IPS DF 6.9 (cell line): Measurements from ENCODE around the gene GJA3.

Experiments used
- DNase-seq: peaks from one replicate; pipeline ENCODE4 v3.0.0-alpha.2; 2013; ENCODE audit warnings: low read depth, low spot score
- H3K27ac ChIP-seq: one replicate; pipeline ENCODE4 v1.5.1; 2013; ENCODE audit warnings: low read length, control low read depth
- H3K27me3 ChIP-seq: 2 replicates; pipeline ENCODE4 v1.6.1; 2013; ENCODE audit warnings: mild to moderate bottlenecking, low read length; ENCODE audit not compliant: control insufficient read depth, insufficient read depth
- H3K36me3 ChIP-seq: 2 replicates; pipeline ENCODE4 v1.6.1; 2013; ENCODE audit warnings: low read length; ENCODE audit not compliant: control insufficient read depth, insufficient read depth
- H3K4me1 ChIP-seq: 2 replicates; pipeline ENCODE4 v1.6.1; 2013; ENCODE audit warnings: low read length; ENCODE audit not compliant: control insufficient read depth, insufficient read depth
- H3K4me3 ChIP-seq: 2 replicates; pipeline ENCODE4 v1.5.1; 2013; ENCODE audit warnings: mild to moderate bottlenecking, low read length
- H3K9me3 ChIP-seq: 2 replicates; pipeline ENCODE4 v1.6.1; 2013; ENCODE audit warnings: low read length, inconsistent platforms; ENCODE audit not compliant: control insufficient read depth, insufficient read depth
- WGBS: extraction: QIAGEN DNeasy Blood & Tissue Kit; methylation state at CpG from one replicate; pipeline ENCODE4 v1.1.7; 2013; ENCODE audit warnings: mixed read lengths, missing lambda C conversion rate; ENCODE audit not compliant: insufficient read length, insufficient coverage; 5-methylcytosine and 5-hydroxymethylcytosine counted together

GJA3 gene

DNA sequence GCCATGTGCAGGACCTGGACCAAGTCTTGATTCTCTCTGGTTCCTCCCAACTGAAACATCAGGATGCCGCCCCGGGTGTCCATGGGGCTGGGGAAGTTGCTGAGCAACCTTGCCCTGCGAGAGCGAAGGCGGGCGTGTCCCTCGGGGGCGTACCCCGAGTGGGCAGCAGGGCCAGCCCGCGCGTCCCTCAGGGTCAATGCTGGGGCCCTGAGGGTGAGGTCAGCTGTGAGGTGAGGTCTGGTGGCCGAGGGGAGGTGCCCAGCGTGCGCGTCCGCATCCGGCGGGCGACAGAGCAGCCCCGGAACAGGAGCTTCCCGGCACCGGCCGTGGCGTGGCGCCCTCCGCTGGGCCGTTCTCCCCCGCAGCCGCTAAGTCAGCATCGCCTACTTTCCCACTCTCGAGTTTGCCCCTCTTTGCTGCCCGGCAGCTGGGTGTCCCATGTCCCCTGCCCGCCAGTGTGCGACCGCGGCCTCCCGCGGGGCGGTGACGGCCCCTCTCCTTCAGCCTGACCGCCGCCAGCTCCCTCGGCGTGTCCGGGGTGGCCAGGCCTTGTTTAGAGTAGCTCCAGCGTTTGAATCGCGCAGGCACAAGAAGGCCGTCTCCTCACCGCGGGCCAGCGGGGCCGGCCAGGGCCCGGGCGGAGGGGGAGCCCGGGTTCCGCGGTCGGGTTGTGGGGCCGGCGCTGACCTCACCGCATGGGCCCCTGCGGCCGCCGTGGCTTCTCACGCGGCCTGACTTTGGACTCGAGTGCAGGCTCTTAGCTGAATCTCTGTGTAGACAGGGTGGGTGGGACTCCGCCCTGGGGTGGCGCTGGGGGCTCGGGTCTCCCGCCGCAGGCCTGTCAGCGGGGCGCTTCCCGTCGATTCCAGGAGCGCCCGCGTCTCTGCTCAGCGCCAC is 33.0 kb downstream of the GJA3 start:
- peaks cover 1% of the 10 kb centered on the region; the same call in 1 of the 2 replicates for H3K4me1 ChIP-seq
- no CpG with 5 or more reads among the region's 82 CpGs for WGBS
- H3K9me3 ChIP-seq: no peaks in the 10 kb centered on the region
- DNase-seq: no peak
- peaks cover 2% of the 10 kb centered on the region for H3K27me3 ChIP-seq
- H3K27ac ChIP-seq: no peak overlapping the region
- no peaks in the 10 kb centered on the region for H3K36me3 ChIP-seq
- peak overlapping the region; percentile 48 for H3K4me3 ChIP-seq

DNA sequence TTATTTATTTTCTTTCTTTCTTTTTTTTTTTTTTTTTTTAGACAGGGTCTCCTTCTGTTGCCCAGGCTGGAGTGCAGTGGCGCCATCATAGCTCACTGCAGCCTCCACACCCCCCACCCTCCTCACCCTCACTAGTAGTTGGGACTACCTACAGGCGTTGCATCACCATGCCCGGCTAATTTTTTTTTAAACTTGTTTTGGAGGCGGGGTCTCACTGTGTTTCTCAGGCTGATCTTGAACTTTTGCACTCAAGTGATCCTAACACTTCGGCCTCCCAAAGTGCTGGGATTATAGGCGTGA is 33.6 kb downstream of the GJA3 start:
- Histone ChIP-seq H3K4me3 (no peak overlapping the region), H3K9me3 (no peaks in the 10 kb centered on the region), H3K27me3 (peaks cover 2% of the 10 kb centered on the region), H3K27ac (no peak overlapping the region), H3K4me1 (peaks cover 1% of the 10 kb centered on the region; the same call in 1 of the 2 replicates), H3K36me3 (no peaks in the 10 kb centered on the region)
- DNase-seq: no peak
- WGBS: no CpG with 5 or more reads among the region's 6 CpGs

DNA sequence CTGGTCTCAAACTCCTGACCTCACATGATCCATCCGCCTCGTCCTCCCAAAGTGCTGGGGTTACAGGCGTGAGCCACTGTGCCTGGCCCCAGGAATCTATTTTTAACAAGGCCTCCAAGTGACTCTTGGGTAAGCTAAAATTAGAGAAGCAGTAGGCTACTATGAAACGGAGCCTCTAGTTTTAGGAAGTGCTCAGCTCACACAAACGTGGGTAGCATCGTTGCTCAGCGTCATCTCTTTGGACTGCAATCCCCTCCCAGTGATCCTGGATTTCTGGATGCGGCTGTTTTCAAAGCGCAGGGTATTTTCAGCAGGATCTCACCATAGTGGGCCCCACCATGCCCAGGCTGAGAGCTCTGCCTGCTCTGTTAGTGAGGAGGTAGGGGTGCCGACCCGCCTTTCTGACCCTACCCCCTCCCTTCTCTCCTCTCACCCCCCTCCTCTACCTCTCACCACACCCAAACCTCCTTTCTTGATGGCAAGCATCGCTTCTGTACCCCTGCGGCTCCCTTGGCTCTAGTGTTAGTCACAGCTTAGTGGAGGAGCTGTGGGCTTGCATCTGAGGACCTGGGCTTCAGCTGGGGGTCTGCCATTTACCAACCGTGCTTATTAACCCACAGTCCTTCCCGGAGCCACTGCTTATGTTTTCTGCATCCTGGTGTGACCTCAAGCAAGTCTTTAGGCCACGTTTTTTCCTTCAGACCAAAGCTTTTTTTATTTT is 34.2 kb downstream of the GJA3 start:
- Histone ChIP-seq H3K9me3 (no peaks in the 10 kb centered on the region), H3K27me3 (peaks cover 2% of the 10 kb centered on the region), H3K4me3 (no peak overlapping the region), H3K27ac (no peak overlapping the region), H3K4me1 (peaks cover 1% of the 10 kb centered on the region; the same call in 1 of the 2 replicates), H3K36me3 (no peaks in the 10 kb centered on the region)
- WGBS: no CpG with 5 or more reads among the region's 16 CpGs
- DNase-seq: no peak

DNA sequence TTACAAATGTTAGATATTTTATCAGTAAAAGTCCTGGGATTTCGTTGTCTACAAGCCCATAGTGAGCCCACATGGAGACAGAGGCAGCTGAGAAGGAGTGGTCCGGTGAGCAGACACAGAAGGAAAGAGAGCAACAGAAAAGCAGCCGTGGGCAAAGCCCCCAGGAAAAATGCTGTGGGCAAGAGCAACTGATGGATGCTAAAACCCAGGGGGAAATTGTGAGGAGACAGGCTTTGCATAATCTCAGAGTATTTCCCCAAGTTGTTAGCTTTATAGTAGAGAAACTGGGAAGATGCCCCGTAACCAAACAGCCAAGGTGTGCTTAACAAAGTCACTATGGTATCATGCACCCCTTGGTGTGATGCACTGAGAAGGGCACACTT is 35.1 kb downstream of the GJA3 start:
- Histone ChIP-seq H3K4me3 (no peak overlapping the region), H3K27me3 (peaks cover 2% of the 10 kb centered on the region), H3K9me3 (no peaks in the 10 kb centered on the region), H3K27ac (no peak overlapping the region), H3K36me3 (no peaks in the 10 kb centered on the region), H3K4me1 (peaks cover 2% of the 10 kb centered on the region; the same call in 1 of the 2 replicates)
- no CpG with 5 or more reads among the region's 4 CpGs for WGBS
- DNase-seq: no peak

- Histone ChIP-seq H3K9me3 (no peaks in the 10 kb centered on the region), H3K4me3 (no peak overlapping the region), H3K27me3 (peaks cover 2% of the 10 kb centered on the region), H3K4me1 (peaks cover 2% of the 10 kb centered on the region; the same call in 1 of the 2 replicates), H3K36me3 (no peaks in the 10 kb centered on the region), H3K27ac (no peak overlapping the region)
- no peak for DNase-seq
- no CpG with 5 or more reads among the region's 4 CpGs for WGBS
Measured at GRCh38 chr13:20125129-20125782, 35.6 kb downstream of the GJA3 start.

DNA sequence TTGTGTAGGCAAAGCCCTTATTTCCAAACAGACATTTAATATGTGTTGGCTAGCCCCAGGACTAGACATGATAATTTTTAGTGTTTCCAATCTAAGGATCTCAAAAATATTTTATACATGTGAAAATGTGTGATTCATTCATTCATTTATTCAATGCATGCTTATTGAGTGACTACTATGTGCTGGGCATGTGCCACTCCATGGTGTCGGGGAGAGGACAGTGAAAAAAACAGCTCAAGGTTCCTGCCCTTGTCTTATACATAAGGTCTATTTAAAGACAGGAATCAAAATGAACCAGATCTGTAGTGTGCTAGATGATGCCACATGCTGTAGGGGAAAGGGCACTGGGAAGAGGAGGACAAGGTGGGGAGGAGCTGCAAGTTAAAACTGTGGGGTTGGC is 36.5 kb downstream of the GJA3 start:
- peaks cover 2% of the 10 kb centered on the region; the same call in 1 of the 2 replicates for H3K4me1 ChIP-seq
- no peak for DNase-seq
- H3K27me3 ChIP-seq: peaks cover 2% of the 10 kb centered on the region
- WGBS: no CpG with 5 or more reads among the region's 1 CpG
- H3K27ac ChIP-seq: no peak overlapping the region
- no peak overlapping the region for H3K4me3 ChIP-seq
- H3K9me3 ChIP-seq: no peaks in the 10 kb centered on the region
- no peaks in the 10 kb centered on the region for H3K36me3 ChIP-seq

DNA sequence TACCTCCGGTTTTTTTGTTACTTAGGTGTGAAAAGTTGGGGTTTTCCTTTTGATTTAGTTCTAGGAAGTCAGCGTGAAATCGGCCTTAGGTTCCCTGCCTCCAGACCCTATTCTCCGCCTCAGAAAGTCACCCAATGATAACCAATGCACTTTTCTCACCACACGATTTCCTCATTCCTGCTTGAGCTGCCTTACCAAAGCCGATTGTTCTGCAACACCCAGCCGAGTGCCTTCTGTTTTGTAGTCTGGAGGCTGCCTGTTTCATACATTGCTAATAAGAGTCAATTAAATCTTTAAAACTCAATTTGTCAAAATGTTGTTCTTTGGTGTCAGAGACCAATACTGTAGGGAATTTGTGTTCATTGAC is 39.7 kb downstream of the GJA3 start:
- no peaks in the 10 kb centered on the region for H3K9me3 ChIP-seq
- H3K4me1 ChIP-seq: 0 out of 2 replicates have a peak, but pooled peaks cover 1% of the 10 kb centered on the region
- no peaks in the 10 kb centered on the region for H3K36me3 ChIP-seq
- H3K27me3 ChIP-seq: no peaks in the 10 kb centered on the region
- no peak for DNase-seq
- no peak overlapping the region for H3K4me3 ChIP-seq
- H3K27ac ChIP-seq: no peak overlapping the region
- WGBS: no CpG with 5 or more reads among the region's 7 CpGs

DNA sequence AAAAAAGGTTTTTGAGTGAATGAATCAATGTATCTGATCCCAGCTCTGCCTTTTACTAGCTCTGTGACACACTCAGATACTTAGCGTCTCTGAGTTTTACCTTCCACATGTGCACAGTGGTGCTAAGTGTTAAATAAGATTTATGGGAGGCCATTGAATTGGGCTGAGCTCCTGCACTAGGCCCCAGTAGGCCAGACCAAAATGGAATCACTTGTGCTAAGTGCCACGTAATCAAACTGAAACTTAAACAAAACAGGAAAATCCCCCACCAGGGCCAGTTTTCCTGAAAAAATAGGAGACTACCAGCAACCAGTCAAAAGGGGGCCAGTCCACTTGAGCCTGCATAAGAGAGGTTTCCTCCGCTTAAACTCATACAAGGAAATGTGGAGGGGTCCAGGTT is 40.9 kb downstream of the GJA3 start:
- Histone ChIP-seq H3K4me1 (0 out of 2 replicates have a peak, but pooled peaks cover 1% of the 10 kb centered on the region), H3K9me3 (no peaks in the 10 kb centered on the region), H3K27ac (peak overlapping the region; percentile 56), H3K4me3 (no peak overlapping the region), H3K27me3 (no peaks in the 10 kb centered on the region), H3K36me3 (no peaks in the 10 kb centered on the region)
- WGBS: no CpG with 5 or more reads among the region's 3 CpGs
- no peak for DNase-seq

GRCh38 chr13:20118268-20119140 is 42.3 kb downstream of the GJA3 start:
- H3K9me3 ChIP-seq: no peaks in the 10 kb centered on the region
- H3K4me3 ChIP-seq: peak overlapping the region; percentile 45; the same call in 1 of the 2 replicates
- H3K27me3 ChIP-seq: no peaks in the 10 kb centered on the region
- no peaks in the 10 kb centered on the region for H3K36me3 ChIP-seq
- H3K27ac ChIP-seq: no peak overlapping the region
- no peak for DNase-seq
- no CpG with 5 or more reads among the region's 55 CpGs for WGBS
- H3K4me1 ChIP-seq: 0 out of 2 replicates have a peak, but pooled peaks cover 1% of the 10 kb centered on the region

- WGBS: no CpG with 5 or more reads among the region's 6 CpGs
- Histone ChIP-seq H3K27me3 (no peaks in the 10 kb centered on the region), H3K4me3 (no peak overlapping the region), H3K27ac (no peak overlapping the region), H3K4me1 (no peaks in the 10 kb centered on the region), H3K36me3 (no peaks in the 10 kb centered on the region), H3K9me3 (no peaks in the 10 kb centered on the region)
- no peak for DNase-seq
Measured at GRCh38 chr13:20116213-20116612, 44.6 kb downstream of the GJA3 start.
